Smooth muscle cell (in vitro differentiated cells): ENCODE data around the gene ENTPD6. TPM values are rescaled to one million over a fixed set of nuclear protein-coding genes. Genes with fewer than 3 reads are reported as not detected.

ENCODE experiments used
- DNase-seq: peaks from one replicate; lab custom pipeline; 2025; ENCODE audit not compliant: unreplicated experiment; lab: John Stamatoyannopoulos, UW
- H2AFZ ChIP-seq: fragments of 200-600 bp; sonication (generic); 2 replicates; pipeline ENCODE4 v1.6.0; 2016; ENCODE audit warnings: antibody characterized with exemption, low read depth, mild to moderate bottlenecking
- H3F3A ChIP-seq: fragments of 200-600 bp; sonication (generic); 2 replicates; pipeline ENCODE4 v1.6.0; 2017; ENCODE audit warnings: antibody characterized with exemption, low read depth
- H3K27ac ChIP-seq: fragments of 200-600 bp; sonication (generic); 2 replicates; pipeline ENCODE4 v1.5.1; 2016; ENCODE audit warnings: low read depth, mild to moderate bottlenecking
- H3K27me3 ChIP-seq: fragments of 200-600 bp; sonication (generic); 2 replicates; pipeline ENCODE4 v1.6.1; 2016; ENCODE audit warnings: low read depth, mild to moderate bottlenecking
- H3K36me3 ChIP-seq: fragments of 200-600 bp; sonication (generic); 2 replicates; pipeline ENCODE4 v1.5.1; 2016; ENCODE audit warnings: low read depth
- H3K4me1 ChIP-seq: fragments of 200-600 bp; sonication (generic); 2 replicates; pipeline ENCODE4 v1.5.1; 2016; ENCODE audit warnings: low read depth
- H3K4me2 ChIP-seq: fragments of 200-600 bp; sonication (generic); 2 replicates; pipeline ENCODE4 v1.6.0; 2016; ENCODE audit warnings: mild to moderate bottlenecking
- H3K4me3 ChIP-seq: fragments of 200-600 bp; sonication (generic); 2 replicates; pipeline ENCODE4 v1.5.1; 2016; ENCODE audit warnings: mild to moderate bottlenecking
- H3K79me2 ChIP-seq: fragments of 200-600 bp; sonication (generic); 2 replicates; pipeline ENCODE4 v1.6.0; 2016; ENCODE audit warnings: low read depth, mild to moderate bottlenecking
- H3K9ac ChIP-seq: fragments of 200-600 bp; sonication (generic); 2 replicates; pipeline ENCODE4 v1.6.0; 2016; ENCODE audit warnings: low read depth
- H3K9me3 ChIP-seq: fragments of 200-600 bp; sonication (generic); replicated peaks from 2 replicates; pipeline ENCODE4 v1.5.1; 2016; ENCODE audit warnings: low read depth
- H4K20me1 ChIP-seq: fragments of 200-600 bp; sonication (generic); 2 replicates; pipeline ENCODE4 v1.6.0; 2016; ENCODE audit warnings: low read depth
- WGBS: methylation state at CpG from one replicate; pipeline ENCODE4 v1.1.7; 2016; ENCODE audit warnings: low lambda C conversion rate; 5-methylcytosine and 5-hydroxymethylcytosine counted together
- polyA plus RNA-seq: library from polyadenylated mRNA; unstranded; fragments of >200 nt; fragmentation: Nextera tagmentation; extraction: Ambion mirVana; gene quantifications from 2 replicates; pipeline ENCODE4 v1.2.1, GENCODE V29; 2016
- total RNA-seq: library from RNA; depleted of rRNA; stranded (reverse); fragments of >200 nt; gene quantifications from 2 replicates; pipeline ENCODE4 v1.2.3, GENCODE V29; 2014
- TF ChIP-seq, protein P1 (sequence below): fragments of 200-600 bp; sonication (generic); IDR thresholded peaks from 2 replicates; pipeline ENCODE4 v1.5.1; 2017; ENCODE audit warnings: borderline replicate concordance, mild to moderate bottlenecking, antibody characterized with exemption; ENCODE audit not compliant: insufficient read depth, poor library complexity, severe bottlenecking

The ENTPD6 gene
- total and polyA plus RNA-seq, 2 experiments from 2014 or later = 12.6 to 19.9 TPM

DNA sequence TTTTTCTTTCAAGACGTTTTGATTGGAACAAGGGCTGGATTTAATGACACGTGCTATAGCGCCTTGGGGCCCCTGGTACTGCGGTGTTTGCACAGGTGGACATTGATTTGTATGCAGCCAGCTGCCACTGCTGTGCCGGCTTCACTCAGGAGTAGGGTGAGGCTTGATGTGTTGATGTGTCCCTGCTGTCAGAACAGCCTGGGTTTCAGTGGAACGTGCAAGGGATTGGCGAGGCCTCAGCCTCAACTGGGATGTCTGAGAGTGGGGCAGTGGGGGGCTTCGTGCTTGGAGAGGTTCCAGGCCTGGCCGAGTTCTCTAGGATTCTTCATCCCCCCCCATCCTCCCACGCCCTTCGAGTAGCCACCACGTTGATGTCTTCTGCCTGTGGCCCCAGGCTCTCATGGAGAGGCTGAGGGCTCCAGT is 75.3 kb downstream of the ENTPD6 start:
- Histone ChIP-seq H3K79me2 (no peaks in the 10 kb centered on the region), H2AFZ (no peak overlapping the region), H3K4me2 (no peak overlapping the region), H3K9me3 (no peaks in the 10 kb centered on the region), H3K27me3 (no peaks in the 10 kb centered on the region), H3K4me3 (no peak overlapping the region), H3K4me1 (no peaks in the 10 kb centered on the region), H3K27ac (no peak overlapping the region), H3F3A (no peaks in the 10 kb centered on the region), H4K20me1 (peaks cover 15% of the 10 kb centered on the region), H3K36me3 (no peaks in the 10 kb centered on the region), H3K9ac (no peak overlapping the region)
- 98% methylated on average over 12 of the region's 12 CpGs for WGBS
- no peak for DNase-seq
- TF ChIP-seq, protein P1, sequence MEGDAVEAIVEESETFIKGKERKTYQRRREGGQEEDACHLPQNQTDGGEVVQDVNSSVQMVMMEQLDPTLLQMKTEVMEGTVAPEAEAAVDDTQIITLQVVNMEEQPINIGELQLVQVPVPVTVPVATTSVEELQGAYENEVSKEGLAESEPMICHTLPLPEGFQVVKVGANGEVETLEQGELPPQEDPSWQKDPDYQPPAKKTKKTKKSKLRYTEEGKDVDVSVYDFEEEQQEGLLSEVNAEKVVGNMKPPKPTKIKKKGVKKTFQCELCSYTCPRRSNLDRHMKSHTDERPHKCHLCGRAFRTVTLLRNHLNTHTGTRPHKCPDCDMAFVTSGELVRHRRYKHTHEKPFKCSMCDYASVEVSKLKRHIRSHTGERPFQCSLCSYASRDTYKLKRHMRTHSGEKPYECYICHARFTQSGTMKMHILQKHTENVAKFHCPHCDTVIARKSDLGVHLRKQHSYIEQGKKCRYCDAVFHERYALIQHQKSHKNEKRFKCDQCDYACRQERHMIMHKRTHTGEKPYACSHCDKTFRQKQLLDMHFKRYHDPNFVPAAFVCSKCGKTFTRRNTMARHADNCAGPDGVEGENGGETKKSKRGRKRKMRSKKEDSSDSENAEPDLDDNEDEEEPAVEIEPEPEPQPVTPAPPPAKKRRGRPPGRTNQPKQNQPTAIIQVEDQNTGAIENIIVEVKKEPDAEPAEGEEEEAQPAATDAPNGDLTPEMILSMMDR = no peak

DNA sequence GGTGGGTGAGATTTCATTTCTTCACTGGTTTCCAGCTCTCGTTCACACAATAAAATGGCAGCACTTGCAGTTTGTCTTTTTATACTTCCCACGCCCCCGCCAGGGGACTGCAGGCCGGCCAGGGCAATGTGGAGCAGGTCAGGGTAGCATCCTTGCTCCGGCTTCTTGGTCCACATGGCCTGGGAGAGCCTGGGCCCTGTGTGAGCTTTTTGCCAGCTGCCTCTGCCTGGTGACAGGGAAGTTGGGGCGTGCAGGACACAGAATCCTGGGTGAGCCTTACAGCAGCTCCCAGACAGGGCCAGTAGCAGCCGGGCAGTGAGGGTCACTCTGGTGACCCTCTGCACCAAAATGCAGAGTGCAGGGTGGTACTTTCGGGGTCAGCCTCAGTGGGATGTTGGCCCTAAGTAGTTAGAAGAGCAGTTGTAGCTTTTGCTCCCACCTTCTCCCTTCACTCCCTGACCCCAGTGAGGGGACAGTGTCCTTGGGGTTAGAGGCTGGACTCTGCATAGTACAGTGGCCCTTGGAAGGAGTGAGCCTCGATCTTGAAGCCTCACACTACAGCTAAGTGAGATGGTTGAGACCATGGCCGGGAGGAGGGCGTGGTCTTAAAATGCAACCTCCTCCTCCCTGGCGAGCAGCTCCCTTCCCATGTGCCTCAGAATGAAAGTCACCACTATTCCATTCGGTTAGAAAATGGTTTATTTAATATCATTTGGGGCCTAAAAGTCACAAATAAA is 76.1 kb downstream of the ENTPD6 start:
- TF ChIP-seq, protein P1 = no peak
- H3K79me2 ChIP-seq = no peaks in the 10 kb centered on the region
- no peaks in the 10 kb centered on the region for H3F3A ChIP-seq
- H3K36me3 ChIP-seq = no peaks in the 10 kb centered on the region
- H3K4me1 ChIP-seq = no peaks in the 10 kb centered on the region
- H3K4me2 ChIP-seq = no peak overlapping the region
- no peak overlapping the region for H2AFZ ChIP-seq
- H3K9me3 ChIP-seq = no peaks in the 10 kb centered on the region
- H3K27me3 ChIP-seq = no peaks in the 10 kb centered on the region
- H3K9ac ChIP-seq = no peak overlapping the region
- peaks cover 14% of the 10 kb centered on the region for H4K20me1 ChIP-seq
- H3K4me3 ChIP-seq = no peak overlapping the region
- no peak overlapping the region for H3K27ac ChIP-seq
- DNase-seq = no peak
- 93% methylated on average over 13 of the region's 13 CpGs for WGBS

DNA sequence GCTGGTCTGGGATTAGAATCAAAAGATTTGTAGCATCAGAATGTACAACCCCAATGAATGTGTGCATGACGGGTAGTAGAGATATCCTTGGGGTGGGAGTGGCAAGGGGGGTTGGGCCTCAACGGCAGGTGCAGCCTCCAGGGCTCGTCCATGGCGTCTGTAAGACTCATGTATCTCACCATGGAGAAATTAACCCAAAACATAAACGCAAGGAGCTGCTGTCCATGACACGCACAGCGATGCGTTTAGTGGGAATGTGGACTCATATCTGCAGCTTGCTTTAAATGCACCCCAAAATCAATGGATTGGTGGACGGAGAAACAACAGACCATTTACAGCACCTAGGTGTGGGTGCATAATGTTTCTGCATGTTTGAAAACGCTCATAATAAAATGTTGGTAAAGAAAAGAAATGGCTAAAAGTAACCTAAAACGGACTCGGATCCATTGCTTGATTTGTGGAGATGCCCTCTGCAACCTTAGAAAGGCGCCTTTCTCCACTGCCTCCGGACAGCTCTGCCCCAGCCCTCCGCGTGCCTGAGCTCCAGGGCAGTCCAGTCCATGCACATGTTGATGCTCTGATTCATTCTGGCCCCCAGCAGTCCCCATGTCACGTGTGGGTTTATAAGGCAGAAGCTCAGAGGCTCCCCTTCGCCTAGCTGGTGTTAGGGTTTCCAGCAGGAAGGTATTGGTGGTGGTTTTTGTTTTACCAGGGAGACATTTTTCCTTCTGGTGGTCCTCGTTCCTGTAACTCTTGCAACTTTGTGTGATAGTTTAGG is 76.9 kb downstream of the ENTPD6 start:
- no peaks in the 10 kb centered on the region for H3F3A ChIP-seq
- H3K9ac ChIP-seq = no peak overlapping the region
- H3K4me3 ChIP-seq = no peak overlapping the region
- no peak overlapping the region for H3K4me2 ChIP-seq
- H3K4me1 ChIP-seq = no peaks in the 10 kb centered on the region
- no peak overlapping the region for H2AFZ ChIP-seq
- 96% methylated on average over 19 of the region's 19 CpGs for WGBS
- H3K36me3 ChIP-seq = no peaks in the 10 kb centered on the region
- H3K79me2 ChIP-seq = no peaks in the 10 kb centered on the region
- peaks cover 6% of the 10 kb centered on the region for H4K20me1 ChIP-seq
- TF ChIP-seq, protein P1 = no peak
- DNase-seq = no peak
- no peaks in the 10 kb centered on the region for H3K27me3 ChIP-seq
- no peak overlapping the region for H3K27ac ChIP-seq
- no peaks in the 10 kb centered on the region for H3K9me3 ChIP-seq
